ENCODE data around the gene VEPH1.

Gene VEPH1

GRCh38 chr3:157294491-157294890 lies 208.7 kb downstream of the VEPH1 start:
- no peak for DNase-seq

GRCh38 chr3:157290766-157291165 lies 212.4 kb downstream of the VEPH1 start:
- DNase-seq: no peak

DNA sequence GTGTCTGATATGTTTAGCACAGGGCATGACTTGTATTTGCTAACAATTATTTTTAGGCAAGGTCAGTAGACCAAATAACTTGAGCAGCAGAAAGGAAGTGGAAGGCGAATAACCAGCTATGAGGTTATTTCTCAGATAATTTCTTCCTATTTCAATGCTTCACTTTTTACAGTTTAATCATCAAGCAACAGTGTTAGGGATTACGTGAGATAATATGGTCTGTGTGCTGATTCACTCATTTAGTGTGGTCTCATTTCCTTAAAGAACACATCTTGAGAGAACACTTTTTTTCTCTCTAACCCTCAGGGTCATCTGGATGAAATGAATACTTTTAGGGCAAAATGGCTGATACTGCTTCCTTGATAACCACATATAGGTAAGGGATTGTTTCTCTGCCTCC lies 217.2 kb downstream of the VEPH1 start:
- no peak for DNase-seq

GRCh38 chr3:157285141-157285540 lies 218.1 kb downstream of the VEPH1 start:
- peak; percentile 64 for DNase-seq

GRCh38 chr3:157284688-157285087 lies 218.5 kb downstream of the VEPH1 start:
- no peak for DNase-seq

GRCh38 chr3:157282261-157283191 lies 220.7 kb downstream of the VEPH1 start:
- DNase-seq: no peak

DNA sequence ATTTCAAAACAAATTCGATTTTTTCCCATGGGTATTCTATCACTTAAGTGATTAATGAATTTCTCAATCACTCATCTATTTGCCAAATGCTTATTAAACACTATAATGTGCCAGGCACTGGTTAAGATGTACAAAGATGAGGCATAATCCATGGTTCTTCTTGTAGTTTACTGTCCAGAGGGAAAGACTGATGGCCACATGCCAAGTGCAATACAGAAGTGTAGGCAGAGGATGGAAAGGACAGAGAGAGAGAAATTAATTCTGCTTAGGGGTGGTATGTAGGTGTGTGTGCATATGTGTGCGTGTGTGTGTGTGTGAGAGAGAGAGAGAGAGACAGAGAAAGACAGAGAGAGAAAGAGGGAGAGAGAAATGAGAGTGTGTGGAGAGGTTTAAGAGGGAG lies 222.4 kb downstream of the VEPH1 start:
- no peak for DNase-seq

GRCh38 chr3:157280354-157280753 lies 222.9 kb downstream of the VEPH1 start:
- no peak for DNase-seq

DNA sequence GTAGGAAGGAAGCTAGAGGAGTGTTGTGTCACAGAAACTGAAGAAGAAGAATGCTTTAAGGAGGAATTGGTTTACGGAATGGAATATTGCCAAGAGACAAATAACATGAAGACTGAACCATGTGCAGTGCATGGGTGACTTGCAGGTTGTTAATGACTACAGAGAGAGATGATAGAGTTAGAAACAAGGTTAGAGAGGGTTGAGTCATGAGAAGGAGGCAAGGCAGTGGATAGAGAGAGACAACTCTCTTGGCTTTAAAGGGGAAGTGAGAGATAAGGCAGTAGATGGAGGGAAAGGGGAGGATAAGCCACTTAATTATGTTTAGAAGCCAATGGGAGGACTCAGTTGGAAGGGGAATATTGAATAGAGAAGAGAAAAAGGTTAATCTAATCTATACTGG lies 224.0 kb downstream of the VEPH1 start:
- no peak for DNase-seq

DNA sequence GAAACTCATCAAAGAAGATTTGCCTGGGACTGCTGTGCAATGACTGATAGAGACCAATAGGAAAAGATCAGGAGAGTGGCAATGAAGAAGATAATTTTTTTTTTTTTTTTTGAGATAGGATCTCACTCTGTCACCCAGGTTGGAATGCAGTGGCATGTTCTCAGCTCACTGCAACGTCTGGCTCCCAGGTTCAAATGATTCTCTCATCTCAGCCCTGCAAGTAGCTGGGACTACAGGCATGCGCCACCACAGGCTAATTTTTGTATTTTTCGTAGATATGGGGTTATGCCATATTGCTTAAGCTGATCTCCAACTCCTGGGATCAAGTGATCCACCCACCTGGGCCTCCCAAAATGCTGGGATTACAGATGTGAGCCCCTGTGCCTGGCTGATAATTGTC lies 226.4 kb downstream of the VEPH1 start:
- no peak for DNase-seq

DNA sequence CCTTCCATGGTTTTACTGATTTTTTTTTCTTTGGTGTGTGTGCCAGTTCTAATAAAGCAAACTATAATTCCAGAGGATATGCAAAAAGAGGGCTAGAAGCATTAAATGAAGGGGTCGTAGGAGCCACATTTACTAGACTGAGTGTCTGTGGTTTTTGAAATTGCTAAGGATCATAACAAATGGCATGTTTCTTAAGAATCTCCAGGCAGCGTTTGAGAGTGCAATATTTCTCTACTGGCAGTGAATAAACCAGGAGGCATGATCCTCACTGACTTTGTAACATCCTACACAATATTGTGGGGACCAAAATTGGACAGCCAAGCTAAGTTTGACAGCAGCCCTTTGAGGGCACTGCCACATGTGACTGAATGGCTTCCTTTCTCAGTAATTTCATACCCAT lies 227.4 kb downstream of the VEPH1 start:
- no peak for DNase-seq

DNA sequence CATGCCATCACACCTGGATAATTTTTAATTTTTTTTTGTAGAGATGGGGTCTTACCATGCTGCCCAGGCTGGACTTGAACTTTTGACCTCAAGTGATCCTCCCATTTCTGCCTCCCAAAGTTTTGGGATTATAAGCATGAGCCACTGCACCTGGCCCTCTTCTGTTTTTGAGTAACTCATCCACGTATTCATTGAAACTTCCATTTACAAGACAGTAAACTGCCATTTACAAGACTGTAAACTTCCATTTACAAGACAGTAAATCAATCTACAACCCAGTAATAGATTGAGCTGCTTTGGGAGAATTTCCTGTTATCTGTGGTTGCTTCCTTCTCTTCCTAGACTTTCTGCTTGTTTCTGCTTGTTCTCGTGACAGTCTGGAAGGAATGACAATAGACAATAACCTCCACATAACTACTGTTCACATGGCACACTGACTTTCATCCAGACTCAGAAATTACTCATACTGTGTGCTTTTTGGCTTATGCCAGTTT lies 228.5 kb downstream of the VEPH1 start:
- no peak for DNase-seq

DNA sequence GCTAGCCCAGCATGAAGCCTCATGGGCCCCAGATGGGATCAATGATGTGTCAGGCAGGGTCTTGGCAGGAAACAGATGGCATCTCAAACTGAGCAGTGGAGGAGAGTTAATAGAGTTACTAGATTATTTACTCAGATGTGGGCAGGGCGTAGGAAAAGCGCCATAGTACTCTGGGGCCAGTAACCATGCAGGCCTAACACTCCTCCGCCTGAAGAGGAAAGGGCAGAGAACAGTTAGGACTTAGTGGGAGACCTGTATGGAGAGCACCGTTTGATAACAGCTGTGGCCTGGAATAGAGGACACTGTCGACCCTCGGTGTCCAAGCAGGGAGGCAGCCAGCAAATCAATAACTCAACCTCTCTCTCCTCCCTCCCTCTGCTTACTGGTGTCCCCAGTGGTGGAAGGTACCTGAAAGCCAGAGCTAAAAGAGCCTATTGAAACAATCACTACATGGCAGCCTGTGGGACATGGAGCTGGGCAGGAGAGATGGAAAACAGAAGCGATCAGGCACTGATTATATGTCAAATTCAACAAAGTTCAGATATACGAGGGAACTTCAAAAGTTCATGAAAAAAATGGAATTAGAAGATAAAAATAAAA lies 231.8 kb downstream of the VEPH1 start:
- DNase-seq: no peak

- no peak for DNase-seq
These were observed 235.2 kb downstream of the VEPH1 start for GRCh38 chr3:157268026-157268425.

- no peak for DNase-seq
These were observed 237.3 kb downstream of the VEPH1 start for GRCh38 chr3:157265931-157266330.

GRCh38 chr3:157263027-157263426 lies 240.2 kb downstream of the VEPH1 start:
- no peak for DNase-seq

DNA sequence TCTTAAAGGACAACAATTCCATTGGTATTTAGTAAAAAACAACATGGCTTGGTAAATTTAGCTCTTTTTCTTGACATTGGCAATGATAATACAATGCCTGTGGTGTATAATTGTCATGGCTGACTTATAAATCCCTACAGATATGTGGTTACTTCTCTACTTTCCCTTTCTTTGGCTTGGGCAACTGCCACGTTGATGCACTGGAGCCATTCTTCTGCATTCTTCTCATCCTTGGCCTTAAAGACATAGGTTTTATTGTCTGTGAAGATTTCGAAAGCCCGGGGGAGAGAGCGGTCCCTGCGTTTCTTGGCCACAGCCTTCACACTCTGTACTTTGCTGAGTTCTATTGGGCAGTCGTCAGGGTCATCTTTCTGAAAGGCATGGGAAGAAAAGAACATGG lies 242.2 kb downstream of the VEPH1 start:
- DNase-seq: no peak

- no peak for DNase-seq
These were observed 243.4 kb downstream of the VEPH1 start for GRCh38 chr3:157259825-157260224.

GRCh38 chr3:157257101-157257500 lies 246.1 kb downstream of the VEPH1 start:
- no peak for DNase-seq

- no peak for DNase-seq
These were observed 247.4 kb downstream of the VEPH1 start for GRCh38 chr3:157255797-157256196.

- no peak for DNase-seq
These were observed 251.5 kb downstream of the VEPH1 start for GRCh38 chr3:157251685-157252084.

DNA sequence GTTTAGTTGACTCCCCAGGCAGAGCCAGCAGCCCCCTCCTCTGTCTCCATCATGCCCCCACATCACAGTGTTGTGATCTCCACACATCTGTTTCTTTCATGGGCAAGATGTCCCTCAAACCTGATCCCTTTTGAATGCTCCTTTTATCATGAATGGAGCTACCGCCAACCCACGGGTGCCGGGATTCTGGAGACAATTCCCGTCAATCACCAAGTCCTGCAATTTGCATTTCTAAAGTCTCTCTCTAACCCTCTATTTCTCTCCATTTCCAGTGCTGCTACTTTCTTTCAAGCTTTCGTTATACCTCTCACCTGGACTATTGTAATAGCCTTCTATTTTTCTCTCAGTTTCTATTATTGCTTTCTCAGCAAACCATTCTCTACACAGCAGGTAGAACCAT lies 253.6 kb downstream of the VEPH1 start:
- no peak for DNase-seq

- DNase-seq: no peak
These were observed 254.4 kb downstream of the VEPH1 start for GRCh38 chr3:157248590-157249422.
